Activated T-cell treated with anti-CD3 and anti-CD28 coated beads, Interleukin-2, amount 50 U/mL, for 48 hours (primary cell): ENCODE results near the gene ULBP2.
"Not testable (repeated sequence)": the region's sequence is repeated elsewhere in the genome, so short reads cannot be mapped to it uniquely, and the experiment has no call there.

Experiments
- DNase-seq, 2 experiments: peaks; one replicate each; pipeline ENCODE4 v3.0.0-alpha.2; 2020

The ULBP2 gene

DNA sequence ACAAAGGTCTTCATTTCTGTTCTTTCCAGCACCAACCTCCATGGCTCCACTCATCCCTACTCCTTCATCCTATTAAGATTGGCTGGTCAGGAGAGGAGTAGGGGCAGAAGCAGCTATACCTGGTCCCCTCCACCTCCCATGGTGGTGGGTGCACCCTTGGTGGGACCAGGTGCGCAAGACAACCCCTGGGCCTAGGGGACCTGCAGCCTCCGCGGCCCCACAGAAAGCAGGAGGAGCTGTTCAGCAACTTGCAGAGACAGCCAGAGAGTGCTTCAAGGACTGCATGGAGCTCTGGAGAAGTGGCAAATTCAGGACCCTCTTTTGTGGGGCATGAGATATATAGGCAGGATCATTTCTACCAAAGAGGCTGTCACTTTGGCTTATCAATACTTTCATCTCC is 9.8 kb downstream of the ULBP2 start:
- DNase-seq: peak in 1 of 2 experiments; percentile 8

DNA sequence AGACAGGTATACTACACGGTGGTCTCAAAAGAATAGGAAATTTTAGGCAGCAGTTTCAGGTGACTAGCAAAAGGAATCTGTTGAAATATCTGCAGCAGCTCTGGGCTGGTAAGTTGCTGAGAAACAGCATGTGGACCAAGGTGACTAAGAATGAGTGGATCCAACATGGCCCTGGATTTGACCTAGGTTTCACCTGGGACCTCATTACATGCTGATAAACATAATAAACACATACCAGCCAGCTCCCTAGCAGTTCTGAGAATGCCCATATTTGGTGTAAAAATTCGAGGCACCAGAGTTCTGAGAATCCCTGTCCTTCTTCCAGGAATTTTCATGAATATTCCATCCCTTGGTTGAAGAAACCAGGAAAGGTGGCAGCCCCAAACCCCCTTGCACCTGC is 11.6 kb downstream of the ULBP2 start:
- DNase-seq: not testable (repeated sequence)

DNA sequence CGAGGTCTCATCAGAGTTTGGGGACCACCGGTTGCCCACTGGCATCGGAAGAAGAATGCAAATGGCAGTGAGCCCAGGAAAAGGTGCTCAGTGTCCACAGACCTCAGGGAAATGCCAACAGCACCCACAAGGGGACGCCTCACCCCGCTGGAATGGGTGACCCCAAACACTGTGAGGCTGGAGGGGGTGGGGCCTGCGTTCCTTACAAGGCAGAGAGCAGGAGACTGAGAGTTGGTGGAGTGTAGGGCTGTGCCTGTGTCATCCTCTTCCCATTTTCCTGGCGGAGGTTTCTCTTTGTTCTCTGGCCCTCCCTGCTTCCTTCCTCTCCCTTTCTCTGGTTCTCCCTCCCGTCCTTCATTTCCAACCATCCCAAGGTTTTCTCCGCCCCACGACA is 12.1 kb downstream of the ULBP2 start:
- DNase-seq: peak in 1 of 2 experiments; percentile 13

- peak in 1 of 2 experiments; percentile 20 for DNase-seq
Measured at GRCh38 chr6:149954328-149954983, 12.6 kb downstream of the ULBP2 start.

DNA sequence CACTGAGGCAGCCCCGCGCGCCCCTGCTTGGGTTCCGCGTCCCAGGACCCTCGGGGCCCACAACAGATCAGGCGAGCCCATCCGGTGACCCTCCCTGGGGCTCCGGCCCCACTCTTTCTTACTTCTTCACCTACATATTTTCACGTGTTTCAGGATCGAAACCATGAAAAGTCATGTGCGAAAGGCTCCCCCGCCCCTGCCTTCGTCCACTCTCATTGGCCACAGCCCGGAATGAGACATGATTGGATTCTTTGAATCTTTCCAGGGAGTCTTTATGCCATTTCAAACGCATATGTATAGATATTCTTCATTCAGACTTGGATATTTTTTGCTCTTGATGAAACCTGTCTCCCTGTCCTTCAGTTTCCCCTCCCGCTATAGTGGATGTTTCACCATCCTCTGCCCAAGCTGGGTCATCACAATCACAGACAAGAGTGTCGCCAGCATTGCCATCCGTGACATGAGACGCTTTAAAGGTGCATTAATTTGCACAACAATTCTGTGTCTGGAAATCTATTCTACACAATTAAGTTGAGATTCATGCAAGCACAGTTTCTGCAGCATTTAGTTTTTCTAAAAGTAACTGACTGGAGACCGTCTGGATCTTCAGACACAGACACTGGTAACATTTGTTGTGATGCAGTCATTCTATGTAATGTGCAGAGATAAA is 13.3 kb downstream of the ULBP2 start:
- DNase-seq: peak in 1 of 2 experiments; percentile 12

GRCh38 chr6:149955654-149956317 is 14.0 kb downstream of the ULBP2 start:
- peak in 1 of 2 experiments; percentile 11 for DNase-seq

DNA sequence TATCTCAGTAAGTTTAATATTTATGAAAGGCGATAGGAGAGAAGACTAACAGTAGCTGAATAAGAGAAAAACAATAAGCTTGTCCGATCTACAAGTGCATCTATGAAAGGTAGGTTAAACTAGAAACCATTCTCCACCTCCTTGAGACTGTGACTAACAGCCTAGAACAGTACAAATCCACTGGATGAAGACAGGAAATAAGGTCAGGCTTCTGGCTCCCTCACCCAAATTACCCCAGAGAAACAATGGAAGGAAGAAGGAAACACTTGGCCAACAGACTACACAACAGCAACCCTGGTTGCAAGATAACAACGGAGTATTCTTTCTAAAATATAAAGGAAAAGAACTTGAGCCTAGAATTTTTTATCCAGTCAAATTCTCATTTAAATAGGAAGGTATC is 16.3 kb downstream of the ULBP2 start:
- DNase-seq: not testable (repeated sequence)

- DNase-seq: not testable (repeated sequence)
Measured at GRCh38 chr6:149959806-149960205, 18.0 kb downstream of the ULBP2 start.

- DNase-seq: no peak
Measured at GRCh38 chr6:149960488-149960887, 18.7 kb downstream of the ULBP2 start.

DNA sequence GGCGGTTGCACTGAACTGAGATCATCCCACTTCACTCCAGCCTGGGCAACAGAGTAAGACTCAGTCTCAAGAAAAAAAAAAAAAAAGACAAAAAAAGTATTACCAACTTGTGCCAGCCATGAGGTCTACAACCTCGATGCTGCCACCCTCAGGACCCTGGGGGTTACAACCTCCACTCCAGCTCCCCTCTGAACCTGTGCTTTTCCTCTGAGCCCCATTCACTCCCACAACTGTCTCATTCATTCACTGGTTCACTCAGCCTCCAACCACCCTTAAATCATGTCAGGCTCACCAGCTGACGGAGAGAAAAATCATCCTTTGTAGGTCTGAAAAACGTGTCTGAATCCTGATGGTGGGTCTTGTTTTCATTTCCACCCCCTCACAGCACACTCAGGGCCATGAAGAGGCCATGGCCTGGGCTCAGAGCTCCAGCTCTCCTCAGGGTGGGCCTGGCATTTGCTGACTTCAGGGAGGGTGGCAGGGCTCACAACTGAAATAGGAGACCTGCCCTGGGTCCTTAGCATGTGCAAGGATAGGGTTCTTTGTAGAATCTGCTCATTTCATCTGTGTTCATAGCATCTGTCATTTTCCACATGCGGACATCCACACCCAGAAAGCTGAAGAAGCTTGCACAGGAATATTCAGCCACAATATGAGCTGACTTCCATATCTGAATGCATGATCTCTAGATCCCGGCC is 20.1 kb downstream of the ULBP2 start:
- DNase-seq: peak in 1 of 2 experiments; percentile 59

DNA sequence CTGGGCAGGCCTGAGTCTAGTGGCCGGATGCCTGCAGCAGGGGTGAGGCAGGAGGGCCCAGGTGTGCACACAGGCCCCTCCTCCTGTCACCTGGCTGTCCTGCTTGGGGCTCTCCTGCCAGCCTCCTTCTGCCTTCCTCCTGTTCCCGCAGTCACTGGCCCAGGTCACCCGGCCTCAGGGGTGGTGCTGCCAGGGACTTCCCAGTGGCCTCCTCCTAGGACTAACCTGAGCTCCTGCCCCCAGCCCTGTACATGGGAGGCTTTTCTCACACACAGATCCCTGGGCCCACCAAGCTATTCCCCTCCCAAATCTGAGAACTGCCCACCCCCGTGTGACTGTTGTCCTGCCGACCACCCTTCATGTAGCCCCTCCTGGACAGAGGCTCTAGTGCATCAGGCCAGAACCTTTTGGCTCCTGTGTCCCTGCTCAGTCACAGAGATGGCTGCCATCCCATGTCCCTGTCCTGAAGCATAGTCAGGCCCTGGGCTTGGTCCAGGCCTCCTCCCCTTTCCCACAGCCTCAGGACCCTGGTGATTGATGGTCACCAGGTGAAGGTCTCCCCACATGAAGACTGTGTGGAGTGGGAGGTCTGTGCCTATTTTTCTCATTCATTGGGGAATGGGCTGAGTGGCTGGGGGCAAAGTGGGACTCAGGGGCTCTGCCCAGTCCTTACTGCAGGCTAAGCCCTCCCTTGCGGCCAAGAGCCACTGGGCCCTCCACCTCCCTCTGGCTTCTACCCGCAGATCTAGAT is 20.8 kb downstream of the ULBP2 start:
- no peak for DNase-seq

GRCh38 chr6:149963212-149963461 is 21.3 kb downstream of the ULBP2 start:
- DNase-seq: peak in 1 of 2 experiments; percentile 61

DNA sequence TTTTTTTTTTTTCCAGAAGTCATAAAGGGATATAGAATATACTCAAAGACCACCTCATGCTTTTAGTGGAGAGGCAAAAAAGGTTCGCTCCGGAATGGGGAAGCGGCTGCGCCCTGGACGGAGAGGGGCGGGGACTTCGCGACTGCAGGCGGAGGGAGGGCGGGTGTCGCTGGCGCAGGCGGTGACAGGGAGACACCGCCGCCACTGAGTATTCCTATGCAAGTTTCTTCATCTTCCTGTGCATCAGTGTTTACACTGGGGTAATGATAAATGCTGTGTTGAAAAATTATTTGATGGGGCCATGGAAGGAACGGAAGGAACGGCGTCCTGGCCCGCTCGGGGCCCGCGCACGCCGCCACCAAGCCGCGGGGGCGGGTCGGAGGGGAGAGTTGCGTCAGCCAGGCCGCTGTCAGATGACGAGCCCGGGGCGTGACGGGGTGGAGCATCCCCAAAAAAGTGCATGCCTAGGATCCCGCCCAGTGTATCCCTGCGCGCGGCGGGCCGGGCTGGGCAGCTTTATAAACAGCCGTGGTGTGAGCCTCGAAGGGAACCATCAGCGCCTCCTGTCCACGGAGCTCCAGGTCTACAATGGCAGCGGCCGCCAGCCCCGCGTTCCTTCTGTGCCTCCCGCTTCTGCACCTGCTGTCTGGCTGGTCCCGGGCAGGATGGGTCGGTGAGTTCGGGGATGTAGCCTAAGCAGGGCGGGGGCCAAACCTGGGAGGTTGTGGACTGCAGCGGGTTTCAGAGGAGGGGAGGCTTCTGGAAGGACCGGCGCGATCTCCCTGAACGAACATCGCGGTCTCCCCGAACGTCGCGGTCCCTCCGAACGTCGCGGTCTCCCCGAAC is 21.9 kb downstream of the ULBP2 start, which contains the start of gene ULBP1:
TSS of gene ULBP1 (plus strand) at position 482 of the 846 bp plus-strand sequence. CDS start at position 589, 107 bp downstream.
- peak; percentile 86 to 88 for DNase-seq

GRCh38 chr6:149964308-149965193 is 22.7 kb downstream of the ULBP2 start:
- peak; percentile 42 to 50 for DNase-seq

- DNase-seq: peak; percentile 39
Measured at GRCh38 chr6:149965194-149966020, 23.6 kb downstream of the ULBP2 start.

DNA sequence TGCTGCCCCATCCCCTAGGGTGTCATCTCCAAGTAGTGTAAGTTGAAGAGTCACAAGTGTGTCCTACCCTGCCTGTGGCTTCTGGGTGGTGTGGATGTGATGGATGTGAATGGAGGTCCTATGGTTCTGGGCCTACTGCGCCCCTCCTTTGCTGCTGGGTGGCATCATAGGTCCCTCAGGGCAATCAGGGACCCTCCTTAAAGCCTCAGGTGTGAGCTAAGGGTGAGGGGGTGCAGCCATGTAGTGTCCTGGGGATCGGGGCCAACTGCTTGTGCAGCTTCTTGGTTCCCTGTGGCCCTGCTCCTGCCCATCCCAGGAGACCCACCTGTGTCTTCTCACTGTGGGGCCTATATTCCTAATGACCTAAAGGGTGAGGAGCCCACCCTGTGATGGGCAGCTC is 24.5 kb downstream of the ULBP2 start:
- not testable (repeated sequence) for DNase-seq

GRCh38 chr6:149967591-149967990 is 25.8 kb downstream of the ULBP2 start:
- peak in 1 of 2 experiments; percentile 9 for DNase-seq

- peak in 1 of 2 experiments; percentile 6 for DNase-seq
Measured at GRCh38 chr6:149967999-149968398, 26.2 kb downstream of the ULBP2 start.

DNA sequence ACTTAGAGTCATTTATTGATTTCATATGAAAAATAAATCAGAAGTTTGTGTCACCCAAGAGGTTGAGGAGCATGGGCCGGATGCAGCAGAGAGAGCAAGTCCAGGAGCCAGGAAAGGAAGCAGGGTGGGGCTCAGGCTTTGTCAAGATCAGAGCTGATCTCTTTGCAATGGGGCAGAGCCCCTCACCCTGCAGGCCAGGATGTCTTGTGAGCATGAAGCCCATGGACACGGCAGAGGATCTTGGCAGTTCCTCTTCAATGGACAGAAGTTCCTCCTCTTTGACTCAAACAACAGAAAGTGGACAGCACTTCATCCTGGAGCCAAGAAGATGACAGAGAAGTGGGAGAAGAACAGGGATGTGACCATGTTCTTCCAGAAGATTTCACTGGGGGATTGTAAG is 27.1 kb downstream of the ULBP2 start:
- DNase-seq: peak in 1 of 2 experiments; percentile 17

- DNase-seq: peak in 1 of 2 experiments; percentile 8
Measured at GRCh38 chr6:149969635-149970034, 27.8 kb downstream of the ULBP2 start.
